HepG2 (cell line): Measurements from ENCODE around the gene STIM1.

Experiments
- CHCHD3 ChIP-seq: sonication (generic); formaldehyde crosslinking; IDR thresholded peaks from 2 replicates; pipeline ENCODE4 v1.8.0; 2022; ENCODE audit warnings: mild to moderate bottlenecking, missing genetic modification reagents, moderate library complexity
- DPF2 ChIP-seq: sonication (generic); formaldehyde crosslinking; IDR thresholded peaks from 2 replicates; pipeline ENCODE4 v1.4.0; 2020; ENCODE audit warnings: mild to moderate bottlenecking, low read depth, missing genetic modification reagents, borderline replicate concordance
- POLR2A ChIP-seq, 2 experiments: IDR thresholded peaks; 2 replicates each; pipeline ENCODE4 v1.6.1; 2011; ENCODE audit warnings: low read depth in 2 of 2, low read length in 2 of 2, mild to moderate bottlenecking in 1 of 2, moderate library complexity in 1 of 2; ENCODE audit not compliant: insufficient read depth in 1 of 2
- RXRA ChIP-seq: sonication (generic); formaldehyde crosslinking; IDR thresholded peaks from 2 replicates; pipeline ENCODE4 v1.5.1; 2020; ENCODE audit warnings: missing genetic modification reagents
- SALL2 ChIP-seq: sonication (generic); formaldehyde crosslinking; IDR thresholded peaks from 2 replicates; pipeline ENCODE4 v1.8.1; 2023; ENCODE audit warnings: mild to moderate bottlenecking, missing genetic modification reagents, inconsistent platforms
- ZBTB26 ChIP-seq: IDR thresholded peaks from 2 replicates; pipeline ENCODE4 v1.6.1; 2016; ENCODE audit warnings: missing compliant biosample characterization, missing genetic modification reagents, borderline replicate concordance
- ZNF121 ChIP-seq: sonication (generic); formaldehyde crosslinking; IDR thresholded peaks from 2 replicates; pipeline ENCODE4 v1.5.0; 2020; ENCODE audit warnings: mild to moderate bottlenecking, missing genetic modification reagents
- TF ChIP-seq, protein P1 (sequence below): sonication (generic); formaldehyde crosslinking; IDR thresholded peaks from 2 replicates; pipeline ENCODE4 v1.5.0; 2020; ENCODE audit warnings: mild to moderate bottlenecking, missing genetic modification reagents, moderate library complexity
- TF ChIP-seq, protein P2 (sequence below): sonication (generic); formaldehyde crosslinking; IDR thresholded peaks from 2 replicates; pipeline ENCODE4 v1.4.0; 2020; ENCODE audit warnings: mild to moderate bottlenecking, low read depth, missing genetic modification reagents
- TF ChIP-seq, protein P3 (sequence below): IDR thresholded peaks from 2 replicates; pipeline ENCODE4 v1.6.1; 2016

DNA sequence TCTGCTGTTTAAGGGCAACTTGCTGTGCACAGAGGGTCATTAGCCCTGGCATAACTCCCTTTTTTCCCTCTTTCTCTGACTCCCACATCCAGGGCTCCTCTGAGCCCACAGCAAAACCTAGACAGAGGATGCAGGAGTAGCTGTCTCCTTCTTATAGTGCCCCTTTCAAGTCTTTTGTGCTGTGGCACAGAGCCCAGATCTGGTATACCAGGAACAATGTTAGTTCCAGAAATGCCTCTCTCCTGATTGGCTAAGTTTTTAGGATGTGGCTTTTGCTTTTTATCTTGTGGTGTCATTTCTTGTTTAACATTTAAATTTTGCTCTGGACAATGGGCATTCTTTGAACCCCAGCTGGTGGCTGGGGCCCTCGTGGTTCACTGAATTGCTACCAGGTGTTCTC lies 213.5 kb downstream of the STIM1 start:
- TF ChIP-seq RXRA (CRISPR knock-in tag): no peak
- TF ChIP-seq, protein P1, sequence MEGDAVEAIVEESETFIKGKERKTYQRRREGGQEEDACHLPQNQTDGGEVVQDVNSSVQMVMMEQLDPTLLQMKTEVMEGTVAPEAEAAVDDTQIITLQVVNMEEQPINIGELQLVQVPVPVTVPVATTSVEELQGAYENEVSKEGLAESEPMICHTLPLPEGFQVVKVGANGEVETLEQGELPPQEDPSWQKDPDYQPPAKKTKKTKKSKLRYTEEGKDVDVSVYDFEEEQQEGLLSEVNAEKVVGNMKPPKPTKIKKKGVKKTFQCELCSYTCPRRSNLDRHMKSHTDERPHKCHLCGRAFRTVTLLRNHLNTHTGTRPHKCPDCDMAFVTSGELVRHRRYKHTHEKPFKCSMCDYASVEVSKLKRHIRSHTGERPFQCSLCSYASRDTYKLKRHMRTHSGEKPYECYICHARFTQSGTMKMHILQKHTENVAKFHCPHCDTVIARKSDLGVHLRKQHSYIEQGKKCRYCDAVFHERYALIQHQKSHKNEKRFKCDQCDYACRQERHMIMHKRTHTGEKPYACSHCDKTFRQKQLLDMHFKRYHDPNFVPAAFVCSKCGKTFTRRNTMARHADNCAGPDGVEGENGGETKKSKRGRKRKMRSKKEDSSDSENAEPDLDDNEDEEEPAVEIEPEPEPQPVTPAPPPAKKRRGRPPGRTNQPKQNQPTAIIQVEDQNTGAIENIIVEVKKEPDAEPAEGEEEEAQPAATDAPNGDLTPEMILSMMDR (CRISPR knock-in tag): no peak
- TF ChIP-seq SALL2 (CRISPR knock-in tag): no peak
- TF ChIP-seq ZNF121 (CRISPR knock-in tag): no peak
- TF ChIP-seq ZBTB26: no peak
- no peak for TF ChIP-seq CHCHD3 (CRISPR knock-in tag)
- TF ChIP-seq DPF2 (CRISPR knock-in tag): no peak
- no peak for TF ChIP-seq POLR2A (IDR thresholded peaks at IDR 0.05; ENCODE audit: insufficient read depth in 1 of 2, low read depth in 2 of 2, low read length in 2 of 2)
- TF ChIP-seq, protein P2, sequence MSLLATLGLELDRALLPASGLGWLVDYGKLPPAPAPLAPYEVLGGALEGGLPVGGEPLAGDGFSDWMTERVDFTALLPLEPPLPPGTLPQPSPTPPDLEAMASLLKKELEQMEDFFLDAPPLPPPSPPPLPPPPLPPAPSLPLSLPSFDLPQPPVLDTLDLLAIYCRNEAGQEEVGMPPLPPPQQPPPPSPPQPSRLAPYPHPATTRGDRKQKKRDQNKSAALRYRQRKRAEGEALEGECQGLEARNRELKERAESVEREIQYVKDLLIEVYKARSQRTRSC (CRISPR knock-in tag): no peak
- TF ChIP-seq, protein P3, sequence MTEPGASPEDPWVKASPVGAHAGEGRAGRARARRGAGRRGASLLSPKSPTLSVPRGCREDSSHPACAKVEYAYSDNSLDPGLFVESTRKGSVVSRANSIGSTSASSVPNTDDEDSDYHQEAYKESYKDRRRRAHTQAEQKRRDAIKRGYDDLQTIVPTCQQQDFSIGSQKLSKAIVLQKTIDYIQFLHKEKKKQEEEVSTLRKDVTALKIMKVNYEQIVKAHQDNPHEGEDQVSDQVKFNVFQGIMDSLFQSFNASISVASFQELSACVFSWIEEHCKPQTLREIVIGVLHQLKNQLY (CRISPR knock-in tag): no peak
